H1 (cell line): ENCODE measurements around the gene EVI2B. TPM values are rescaled to one million over a fixed set of nuclear protein-coding genes. Genes with fewer than 3 reads are reported as not detected.

Experiments
- CTCF ChIA-PET: fragments of 300-600 bp; sonication (Branson Sonifier 250); formaldehyde crosslinking; loops from one replicate; lab custom pipeline; 2021; ENCODE audit not compliant: partially characterized antibody; lab: Charles Lee
- POLR2A ChIA-PET: fragments of 300-600 bp; sonication (Branson Sonifier 250); formaldehyde crosslinking; loops from one replicate; lab custom pipeline; 2021; ENCODE audit warnings: inconsistent platforms; ENCODE audit not compliant: partially characterized antibody; lab: Charles Lee
- DNase-seq, 2 experiments: peaks; one replicate each; pipeline versions ENCODE4 v3.0.0 to v3.0.0-alpha.2; 2010 to 2022; ENCODE audit warnings: low spot score in 2 of 2, low read depth in 1 of 2, mixed read lengths in 1 of 2
- FAIRE-seq: peaks from 2 replicates; lab custom pipeline; 2011; peaks lifted over from hg19 to GRCh38; lab: Jason Lieb, UNC
- H2AFZ ChIP-seq: 2 replicates; pipeline ENCODE4 v1.8.1; 2012; ENCODE audit warnings: low read length, inconsistent platforms
- H2AK5ac ChIP-seq: 2 replicates; pipeline ENCODE4 v1.6.1; 2013; ENCODE audit warnings: low read depth, low read length
- H2BK120ac ChIP-seq: replicated peaks from 2 replicates; pipeline ENCODE3; 2013; ENCODE audit warnings: low read depth, low read length, inconsistent platforms
- H2BK12ac ChIP-seq: 2 replicates; pipeline ENCODE4 v1.6.1; 2013; ENCODE audit warnings: low read depth, low read length
- H2BK15ac ChIP-seq: 2 replicates; pipeline ENCODE4 v1.6.1; 2013; ENCODE audit warnings: low read length
- H2BK20ac ChIP-seq: 2 replicates; pipeline ENCODE4 v1.6.1; 2013; ENCODE audit warnings: low read length
- H2BK5ac ChIP-seq: 2 replicates; pipeline ENCODE4 v1.6.1; 2013; ENCODE audit warnings: low read depth, low read length
- H3K14ac ChIP-seq: 2 replicates; pipeline ENCODE4 v1.6.1; 2013; ENCODE audit warnings: inconsistent platforms; ENCODE audit not compliant: insufficient read length
- H3K18ac ChIP-seq: 2 replicates; pipeline ENCODE4 v1.6.1; 2013; ENCODE audit warnings: low read length; ENCODE audit errors: extremely low read depth
- H3K23ac ChIP-seq: 2 replicates; pipeline ENCODE4 v1.6.1; 2013; ENCODE audit warnings: inconsistent platforms; ENCODE audit not compliant: insufficient read length
- H3K23me2 ChIP-seq: 2 replicates; pipeline ENCODE4 v1.6.1; 2013; ENCODE audit warnings: low read depth, low read length
- H3K27ac ChIP-seq: 2 replicates; pipeline ENCODE4 v1.6.1; 2011; ENCODE audit warnings: low read depth, low read length, inconsistent platforms
- H3K27me3 ChIP-seq, 4 experiments: replicated peaks in 1 of 4; 1 replicate in 1 of 4; 2 replicates in 3 of 4; pipeline versions ENCODE4 v1.6.1 to v1.8.1; 2011 to 2013; ENCODE audit warnings: low read length in 3 of 4, mild to moderate bottlenecking in 3 of 4, inconsistent platforms in 2 of 4, mixed read lengths in 2 of 4, moderate library complexity in 1 of 4; ENCODE audit not compliant: control insufficient read depth in 3 of 4, insufficient read depth in 3 of 4; ENCODE audit errors: extremely low read depth in 1 of 4
- H3K36me3 ChIP-seq, 4 experiments: 2 replicates each; pipeline versions ENCODE4 v1.6.1 to v1.8.1; 2011 to 2013; ENCODE audit warnings: mild to moderate bottlenecking in 4 of 4, low read length in 3 of 4, moderate library complexity in 2 of 4, control low read depth in 1 of 4, inconsistent platforms in 1 of 4; ENCODE audit not compliant: insufficient read depth in 4 of 4, control insufficient read depth in 2 of 4
- H3K4ac ChIP-seq: replicated peaks from 2 replicates; pipeline ENCODE3; 2013; ENCODE audit warnings: low read length, low read depth, mixed read lengths, inconsistent platforms; ENCODE audit not compliant: insufficient read length
- H3K4me1 ChIP-seq, 4 experiments: replicated peaks in 1 of 4; 1 replicate in 1 of 4; 2 replicates in 3 of 4; pipeline versions ENCODE4 v1.6.1 to v1.8.1; 2011 to 2013; ENCODE audit warnings: low read length in 3 of 4, inconsistent platforms in 2 of 4, mixed read lengths in 1 of 4; ENCODE audit not compliant: insufficient read depth in 4 of 4, control insufficient read depth in 3 of 4
- H3K4me2 ChIP-seq, 2 experiments: 2 replicates each; pipeline versions ENCODE4 v1.6.1 to v1.8.1; 2011 to 2013; ENCODE audit warnings: low read depth in 2 of 2, low read length in 2 of 2, control low read depth in 1 of 2, inconsistent platforms in 1 of 2, mild to moderate bottlenecking in 1 of 2; ENCODE audit not compliant: insufficient read depth in 1 of 2
- H3K4me3 ChIP-seq, 4 experiments: fragments of 200-600, 300-600 bp in 1 of 4; sonication (generic), shearing (Covaris generic), sonication (Bioruptor Twin) in 1 of 4; 2 replicates each; pipeline versions ENCODE4 v1.5.1 to v1.8.1; 2011 to 2016; ENCODE audit warnings: low read length in 4 of 4, low read depth in 3 of 4, control low read depth in 2 of 4, inconsistent platforms in 2 of 4, mild to moderate bottlenecking in 2 of 4, mixed read lengths in 1 of 4, moderate library complexity in 1 of 4; ENCODE audit not compliant: insufficient read depth in 2 of 4; ENCODE audit errors: extremely low read depth in 1 of 4
- H3K56ac ChIP-seq: replicated peaks from 2 replicates; pipeline ENCODE3; 2013; ENCODE audit warnings: low read depth, mild to moderate bottlenecking, mixed read lengths, low read length, inconsistent platforms; ENCODE audit not compliant: insufficient read length
- H3K79me1 ChIP-seq: 2 replicates; pipeline ENCODE4 v1.6.1; 2013; ENCODE audit warnings: low read depth, low read length, control low read depth
- H3K79me2 ChIP-seq, 2 experiments: 2 replicates each; pipeline versions ENCODE4 v1.6.1 to v1.8.1; 2012 to 2013; ENCODE audit warnings: low read length in 2 of 2, mild to moderate bottlenecking in 2 of 2, inconsistent platforms in 1 of 2; ENCODE audit not compliant: insufficient read depth in 2 of 2, control insufficient read depth in 1 of 2
- H3K9ac ChIP-seq, 4 experiments: replicated peaks in 1 of 4; 1 replicate in 1 of 4; 2 replicates in 3 of 4; pipeline versions ENCODE4 v1.6.1 to v1.8.1; 2011 to 2013; ENCODE audit warnings: low read depth in 3 of 4, low read length in 3 of 4, control low read depth in 2 of 4, mild to moderate bottlenecking in 2 of 4, moderate library complexity in 2 of 4, inconsistent platforms in 1 of 4; ENCODE audit errors: extremely low read depth in 1 of 4
- H3K9me3 ChIP-seq, 2 experiments: 2 replicates each; pipeline versions ENCODE4 v1.6.1 to v1.8.1; 2012 to 2013; ENCODE audit warnings: mild to moderate bottlenecking in 2 of 2, moderate library complexity in 2 of 2, control low read depth in 1 of 2, inconsistent platforms in 1 of 2, low read depth in 1 of 2, low read length in 1 of 2, mixed read lengths in 1 of 2; ENCODE audit not compliant: insufficient read depth in 2 of 2
- H4K20me1 ChIP-seq, 2 experiments: replicated peaks in 1 of 2; 2 replicates each; pipeline versions ENCODE3 to v1.8.1; 2011 to 2013; ENCODE audit warnings: inconsistent platforms in 2 of 2, low read length in 2 of 2, mild to moderate bottlenecking in 1 of 2; ENCODE audit not compliant: insufficient read depth in 2 of 2, control insufficient read depth in 1 of 2
- H4K5ac ChIP-seq: 2 replicates; pipeline ENCODE4 v1.6.1; 2013; ENCODE audit warnings: low read length, low read depth, mixed read lengths, inconsistent platforms; ENCODE audit not compliant: insufficient read length
- H4K8ac ChIP-seq: 2 replicates; pipeline ENCODE4 v1.8.0; 2013; ENCODE audit warnings: mild to moderate bottlenecking, moderate library complexity, low read length, inconsistent platforms; ENCODE audit not compliant: insufficient read depth; ENCODE audit errors: extremely low read depth
- H4K91ac ChIP-seq: replicated peaks from 2 replicates; pipeline ENCODE3; 2013; ENCODE audit warnings: low read length, mixed read lengths, inconsistent platforms; ENCODE audit not compliant: insufficient read length
- BCL11A ChIP-seq, 2 experiments: IDR thresholded peaks; one replicate each; pipeline ENCODE4 v1.6.1; 2011; ENCODE audit warnings: low read depth in 2 of 2, low read length in 2 of 2, mild to moderate bottlenecking in 2 of 2
- BRCA1 ChIP-seq: IDR thresholded peaks from 2 replicates; pipeline ENCODE4 v1.6.1; 2012; ENCODE audit warnings: low read depth, low read length, improper control_type of control experiment
- CREB1 ChIP-seq: IDR thresholded peaks from 2 replicates; pipeline ENCODE4 v1.6.1; 2012; ENCODE audit warnings: inconsistent platforms
- POLR2AphosphoS5 ChIP-seq: IDR thresholded peaks from 2 replicates; pipeline ENCODE4 v1.6.1; 2011; ENCODE audit warnings: low read depth, low read length
- TCF12 ChIP-seq: IDR thresholded peaks from 2 replicates; pipeline ENCODE4 v1.6.1; 2011; ENCODE audit warnings: low read depth, mild to moderate bottlenecking, low read length
- WGBS, 2 experiments: shearing (Covaris generic) in 1 of 2; methylation state at CpG; one replicate each; pipeline versions ENCODE4 v1.1.6 to v1.1.7; 2013 to 2015; ENCODE audit warnings: low lambda C conversion rate in 2 of 2, mixed read lengths in 2 of 2, inconsistent platforms in 1 of 2, low coverage in 1 of 2, missing lambda C conversion rate in 1 of 2; ENCODE audit not compliant: insufficient replicate concordance in 2 of 2, insufficient coverage in 1 of 2, insufficient read length in 1 of 2; ENCODE audit errors: extremely low coverage in 1 of 2, missing lambda C conversion rate in 1 of 2; 5-methylcytosine and 5-hydroxymethylcytosine counted together
- polyA plus RNA-seq, 7 experiments: library from polyadenylated mRNA; depleted of rRNA in 3 of 7; stranded (reverse) in 5 of 7; unstranded in 2 of 7; fragments of >200 nt in 5 of 7; fragments of 200-250 nt in 2 of 7; gene quantifications; 1 replicate in 5 of 7; 2 replicates in 1 of 7; 4 replicates in 1 of 7; pipeline versions ENCODE4 v1.2.1 to v1.2.3, GENCODE V29; 2011 to 2013; ENCODE audit warnings: missing spikeins in 2 of 7, mixed read lengths in 2 of 7
- total RNA-seq: library from RNA; stranded (reverse); fragmentation: NEBNext Ultra II Directional; extraction: Animal tissue kit (Norgen Biotek cat#: 25700); gene quantifications from 2 replicates; pipeline ENCODE4 v1.2.1, GENCODE V29; 2021

Gene EVI2B
- total and polyA plus RNA-seq, 2 of the 8 experiments (the other 6 are each of a cell fraction or from before 2014, with no cell fraction given) = not detected

- Histone ChIP-seq H3K79me1 (no peaks in the 10 kb centered on the region), H4K91ac (no peak overlapping the region), H2BK20ac (no peak overlapping the region), H3K9ac (no peak overlapping the region), H3K27me3 (peaks cover 0 to 1% (median 0%) of the 10 kb centered on the region in 4 experiments; a peak in 1 of 7 replicates), H4K8ac (no peak overlapping the region), H3K79me2 (no peaks in the 10 kb centered on the region), H3K56ac (no peak overlapping the region), H4K5ac (peak overlapping the region; percentile 60), H2BK5ac (no peak overlapping the region), H3K23ac (no peak overlapping the region), H2AK5ac (no peak overlapping the region), H2BK120ac (no peak overlapping the region), H3K4me2 (peak overlapping the region in 1 of 2 experiments; percentile 41; a peak in 1 of 4 replicates), H3K4ac (no peak overlapping the region), H3K4me1 (peaks cover 0 to 4% (median 1%) of the 10 kb centered on the region in 4 experiments; a peak in 4 of 7 replicates), H2AFZ (no peak overlapping the region), H2BK12ac (no peak overlapping the region), H4K20me1 (no peaks in the 10 kb centered on the region), H3K18ac (no peak overlapping the region; the same call in 1 of the 2 replicates), H3K23me2 (no peaks in the 10 kb centered on the region), H3K27ac (0 out of 2 replicates have a peak overlapping the region, but pooled peaks have one; percentile 35), H3K14ac (no peak overlapping the region), H3K4me3 (no peak overlapping the region), H3K36me3 (peaks cover 0 to 7% (median under 1%) of the 10 kb centered on the region in 4 experiments; a peak in 2 of 8 replicates), H2BK15ac (no peak overlapping the region), H3K9me3 (no peaks in the 10 kb centered on the region)
- TF ChIP-seq BCL11A (IDR thresholded peaks at IDR 0.05; ENCODE audit: low read depth in 2 of 2, low read length in 2 of 2) (no peak), POLR2AphosphoS5 (no peak), CREB1 (no peak), TCF12 (no peak), BRCA1 (no peak)
- CTCF ChIA-PET = interaction anchor here (0.7 to 3.6 kb wide), 6 partner anchors 8 to 103 kb away, joined by 3 to 11 read pairs (median 4); no protein-coding TSS in a partner anchor
- 93% methylated on average over 2 of the region's 2 CpGs; no CpG with 5 or more reads in 1 of the 2 experiments for WGBS, 2 experiments
- no peak for DNase-seq
- POLR2A ChIA-PET = no interaction called here
- no peak for FAIRE-seq
Observed at GRCh38 chr17:31269036-31269577, 44.7 kb downstream of the EVI2B start.
